HEK293 (cell line): ENCODE measurements around the gene SPO11.

Source experiments
- CTCF ChIP-seq: fragments of 450-650 bp; formaldehyde crosslinking; IDR thresholded peaks from 2 replicates; pipeline ENCODE4 v1.5.1; 2016; ENCODE audit warnings: missing biosample characterization, missing genetic modification characterization
- OSR2 ChIP-seq: fragments of 450-650 bp; formaldehyde crosslinking; IDR thresholded peaks from 2 replicates; pipeline ENCODE4 v1.5.1; 2016; ENCODE audit warnings: missing biosample characterization, missing genetic modification characterization
- YY1 ChIP-seq: fragments of 450-650 bp; formaldehyde crosslinking; IDR thresholded peaks from 2 replicates; pipeline ENCODE4 v1.5.1; 2018; ENCODE audit warnings: missing biosample characterization, missing genetic modification characterization
- ZNF280D ChIP-seq: fragments of 450-650 bp; formaldehyde crosslinking; IDR thresholded peaks from 2 replicates; pipeline ENCODE4 v1.5.1; 2016; ENCODE audit warnings: missing biosample characterization, missing genetic modification characterization

- TF ChIP-seq ZNF280D (tag by site-specific recombination) (no peak), OSR2 (tag by site-specific recombination) (peak; percentile 67), CTCF (no peak), YY1 (tag by site-specific recombination) (peak; percentile 92)
Measured at GRCh38 chr20:57351042-57351783, 21.6 kb downstream of the SPO11 start, which contains the start of gene RAE1.
